Liver (tissue), 9 donors: ENCODE data around the gene DPAGT1. TPM values are rescaled to one million over a fixed set of nuclear protein-coding genes. Genes with fewer than 3 reads are reported as not detected.
A peak's percentile ranks its signal among the peaks of the same experiment; 100 is the strongest.

Experiments used
- DNase-seq: peaks from one replicate; pipeline ENCODE4 v3.0.0-alpha.2; 2017; ENCODE audit warnings: low spot score
- H3K27ac ChIP-seq, 2 donors: one replicate each; pipeline ENCODE4 v1.7.0; 2013; ENCODE audit warnings: inconsistent platforms in 2 of 2, low read length in 2 of 2, control low read depth in 1 of 2, low read depth in 1 of 2, mild to moderate bottlenecking in 1 of 2
- H3K27me3 ChIP-seq, 4 donors: one replicate each; pipeline versions ENCODE4 v1.6.1 to v1.7.0; 2013; ENCODE audit warnings: low read length in 3 of 4, inconsistent platforms in 1 of 4, mild to moderate bottlenecking in 1 of 4, moderate library complexity in 1 of 4; ENCODE audit not compliant: control insufficient read depth in 4 of 4, insufficient read depth in 4 of 4
- H3K36me3 ChIP-seq, 4 donors: one replicate each; pipeline versions ENCODE4 v1.6.1 to v1.7.0; 2013; ENCODE audit warnings: low read length in 3 of 4, mild to moderate bottlenecking in 3 of 4, low read depth in 1 of 4, moderate library complexity in 1 of 4; ENCODE audit not compliant: control insufficient read depth in 4 of 4, insufficient read depth in 3 of 4
- H3K4me1 ChIP-seq, 4 donors: one replicate each; pipeline versions ENCODE4 v1.6.1 to v1.7.0; 2013; ENCODE audit warnings: low read length in 3 of 4, mild to moderate bottlenecking in 3 of 4, moderate library complexity in 1 of 4; ENCODE audit not compliant: control insufficient read depth in 4 of 4, insufficient read depth in 4 of 4
- H3K4me3 ChIP-seq, 3 donors: one replicate each; pipeline versions ENCODE4 v1.6.1 to v1.7.0; 2013; ENCODE audit warnings: low read length in 3 of 3, control low read depth in 1 of 3, low read depth in 1 of 3, mild to moderate bottlenecking in 1 of 3
- H3K9ac ChIP-seq, 2 donors: one replicate each; pipeline ENCODE4 v1.7.0; 2013; ENCODE audit warnings: low read length in 2 of 2, mild to moderate bottlenecking in 2 of 2, moderate library complexity in 2 of 2, control low read depth in 1 of 2, low read depth in 1 of 2
- H3K9me3 ChIP-seq, 4 donors: one replicate each; pipeline versions ENCODE4 v1.6.1 to v1.7.0; 2013; ENCODE audit warnings: low read length in 3 of 4; ENCODE audit not compliant: control insufficient read depth in 4 of 4
- EGR1 ChIP-seq, 2 donors: IDR thresholded peaks; 2 replicates each; pipeline ENCODE4 v1.6.1; 2016 to 2018; ENCODE audit warnings: antibody characterized with exemption in 2 of 2, low read depth in 2 of 2
- FOXA1 ChIP-seq: IDR thresholded peaks from 2 replicates; pipeline ENCODE4 v1.6.1; 2016; ENCODE audit warnings: antibody characterized with exemption
- FOXA2 ChIP-seq: IDR thresholded peaks from 2 replicates; pipeline ENCODE4 v1.6.1; 2016; ENCODE audit warnings: antibody characterized with exemption
- HNF4A ChIP-seq, 2 donors: conservative IDR thresholded peaks; 2 replicates each; pipeline ENCODE4 v1.6.1; 2016; ENCODE audit warnings: antibody characterized with exemption in 2 of 2, mild to moderate bottlenecking in 2 of 2
- HNF4G ChIP-seq: IDR thresholded peaks from 2 replicates; pipeline ENCODE4 v1.6.1; 2016; ENCODE audit warnings: antibody characterized with exemption
- JUND ChIP-seq, 2 donors: IDR thresholded peaks; 2 replicates each; pipeline ENCODE4 v1.6.1; 2016; ENCODE audit warnings: antibody characterized with exemption in 2 of 2
- MAX ChIP-seq: IDR thresholded peaks from 2 replicates; pipeline ENCODE4 v1.6.1; 2016; ENCODE audit warnings: antibody characterized with exemption
- NR2F2 ChIP-seq: IDR thresholded peaks from 2 replicates; pipeline ENCODE4 v1.6.1; 2016; ENCODE audit warnings: antibody characterized with exemption
- RAD21 ChIP-seq, 2 donors: IDR thresholded peaks; 2 replicates each; pipeline ENCODE4 v1.6.1; 2016; ENCODE audit warnings: antibody characterized with exemption in 2 of 2, mild to moderate bottlenecking in 2 of 2
- REST ChIP-seq: IDR thresholded peaks from 2 replicates; pipeline ENCODE4 v1.6.1; 2016; ENCODE audit warnings: antibody characterized with exemption, mild to moderate bottlenecking
- RXRA ChIP-seq, 2 donors: IDR thresholded peaks; 2 replicates each; pipeline ENCODE4 v1.6.1; 2017 to 2018; ENCODE audit warnings: antibody characterized with exemption in 2 of 2, mild to moderate bottlenecking in 1 of 2
- SP1 ChIP-seq: IDR thresholded peaks from 2 replicates; pipeline ENCODE4 v1.6.1; 2018; ENCODE audit warnings: antibody characterized with exemption, mild to moderate bottlenecking
- TAF1 ChIP-seq: conservative IDR thresholded peaks from 2 replicates; pipeline ENCODE4 v1.6.1; 2016; ENCODE audit warnings: antibody characterized with exemption, mild to moderate bottlenecking
- YY1 ChIP-seq: IDR thresholded peaks from 2 replicates; pipeline ENCODE4 v1.6.1; 2016; ENCODE audit warnings: antibody characterized with exemption, mild to moderate bottlenecking
- ZBTB33 ChIP-seq: IDR thresholded peaks from 2 replicates; pipeline ENCODE4 v1.6.1; 2016; ENCODE audit warnings: antibody characterized with exemption
- WGBS: extraction: QIAGEN DNeasy Blood & Tissue Kit; methylation state at CpG from one replicate; pipeline ENCODE4 v1.1.7; 2013; 5-methylcytosine and 5-hydroxymethylcytosine counted together
- polyA plus RNA-seq, 2 donors: library from polyadenylated mRNA; stranded (reverse) in 1 of 2; unstranded in 1 of 2; fragments of 200-250 nt in 1 of 2; fragments of >200 nt in 1 of 2; fragmentation: Nextera tagmentation in 1 of 2; extraction: Ambion mirVana in 1 of 2; gene quantifications; one replicate each; pipeline versions ENCODE4 v1.2.1 to v1.2.3, GENCODE V29; 2013 to 2015
- total RNA-seq, 2 donors: library from RNA; depleted of rRNA; stranded (reverse); fragments of >200 nt; gene quantifications; one replicate each; pipeline ENCODE4 v1.2.3, GENCODE V29; 2014
- TF ChIP-seq, protein P1 (sequence below): IDR thresholded peaks from 2 replicates; pipeline ENCODE4 v1.6.1; 2016; ENCODE audit warnings: antibody characterized with exemption
- TF ChIP-seq, protein P2 (sequence below): fragments of 150-350 bp; IDR thresholded peaks from 2 replicates; pipeline ENCODE4 v1.5.1; 2017; ENCODE audit warnings: improper control_type of control experiment, low read depth, low read length; ENCODE audit not compliant: missing input control
- donor health status: healthy.
- donor health status: healthy.
- donor health status: healthy.
- donor health status: healthy.
- donor health status: healthy.

DPAGT1 gene
- total and polyA plus RNA-seq, 4 donors: 12.8 to 48.0 (median 37.4) TPM

DNA sequence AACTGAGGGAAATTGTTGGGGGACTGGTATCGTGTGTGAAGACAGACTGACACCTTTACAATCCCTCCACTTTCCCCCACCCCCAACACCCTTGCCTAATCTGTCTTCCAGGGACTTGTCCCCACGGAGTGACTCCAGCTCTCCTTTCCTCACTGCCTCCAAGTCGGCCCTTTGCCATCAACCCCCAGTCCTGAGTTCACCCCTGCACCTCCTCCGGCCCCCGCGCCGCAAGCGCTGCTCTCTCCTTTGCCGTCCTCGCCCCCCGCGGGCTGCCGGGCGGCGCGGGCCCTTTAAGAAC lies 47.0 kb upstream of the DPAGT1 start:
- Histone ChIP-seq H3K9me3 (no peaks in the 10 kb centered on the region), H3K4me1 (peaks cover 2 to 19% (median 11%) of the 10 kb centered on the region in 4 donors), H3K9ac (no peak overlapping the region), H3K27me3 (peaks cover 0 to 4% (median 0%) of the 10 kb centered on the region in 4 donors), H3K27ac (no peak overlapping the region), H3K36me3 (no peaks in the 10 kb centered on the region), H3K4me3 (peak overlapping the region in 2 of 3 donors; percentile 16 to 62)
- TF ChIP-seq REST (no peak), HNF4A (conservative IDR thresholded peaks at IDR 0.05) (no peak), NR2F2 (no peak), TAF1 (no peak), YY1 (no peak), JUND (IDR thresholded peaks at IDR 0.05) (no peak), RAD21 (IDR thresholded peaks at IDR 0.05) (no peak), EGR1 (IDR thresholded peaks at IDR 0.05; ENCODE audit: low read depth in 2 of 2) (no peak), MAX (no peak), RXRA (IDR thresholded peaks at IDR 0.05) (no peak), FOXA2 (no peak), SP1 (no peak), FOXA1 (no peak), ZBTB33 (no peak), HNF4G (no peak)
- TF ChIP-seq, protein P1, sequence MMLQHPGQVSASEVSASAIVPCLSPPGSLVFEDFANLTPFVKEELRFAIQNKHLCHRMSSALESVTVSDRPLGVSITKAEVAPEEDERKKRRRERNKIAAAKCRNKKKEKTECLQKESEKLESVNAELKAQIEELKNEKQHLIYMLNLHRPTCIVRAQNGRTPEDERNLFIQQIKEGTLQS: no peak
- TF ChIP-seq, protein P2, sequence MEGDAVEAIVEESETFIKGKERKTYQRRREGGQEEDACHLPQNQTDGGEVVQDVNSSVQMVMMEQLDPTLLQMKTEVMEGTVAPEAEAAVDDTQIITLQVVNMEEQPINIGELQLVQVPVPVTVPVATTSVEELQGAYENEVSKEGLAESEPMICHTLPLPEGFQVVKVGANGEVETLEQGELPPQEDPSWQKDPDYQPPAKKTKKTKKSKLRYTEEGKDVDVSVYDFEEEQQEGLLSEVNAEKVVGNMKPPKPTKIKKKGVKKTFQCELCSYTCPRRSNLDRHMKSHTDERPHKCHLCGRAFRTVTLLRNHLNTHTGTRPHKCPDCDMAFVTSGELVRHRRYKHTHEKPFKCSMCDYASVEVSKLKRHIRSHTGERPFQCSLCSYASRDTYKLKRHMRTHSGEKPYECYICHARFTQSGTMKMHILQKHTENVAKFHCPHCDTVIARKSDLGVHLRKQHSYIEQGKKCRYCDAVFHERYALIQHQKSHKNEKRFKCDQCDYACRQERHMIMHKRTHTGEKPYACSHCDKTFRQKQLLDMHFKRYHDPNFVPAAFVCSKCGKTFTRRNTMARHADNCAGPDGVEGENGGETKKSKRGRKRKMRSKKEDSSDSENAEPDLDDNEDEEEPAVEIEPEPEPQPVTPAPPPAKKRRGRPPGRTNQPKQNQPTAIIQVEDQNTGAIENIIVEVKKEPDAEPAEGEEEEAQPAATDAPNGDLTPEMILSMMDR: no peak
- WGBS: 2% methylated on average over 16 of the region's 16 CpGs
- no peak for DNase-seq
